T-cell (primary cell): ENCODE measurements around the gene C7orf57. TPM values are rescaled to one million over a fixed set of nuclear protein-coding genes. Genes with fewer than 3 reads are reported as not detected.

ENCODE experiments used
- ATAC-seq, 4 experiments: fragments of 200-7000 bp in 3 of 4; fragments of 150-1000 bp in 1 of 4; cut with Tn5 transposase; replicated peaks in 1 of 4; 1 replicate in 3 of 4; 2 replicates in 1 of 4; pipeline ENCODE4 v1.10.0; 2021; ENCODE audit warnings: moderate library complexity in 3 of 4, mild to moderate bottlenecking in 2 of 4, moderate number of reproducible peaks in 1 of 4
- CTCF ChIA-PET, 2 donors: fragments of 300-600 bp; sonication (Branson Sonifier 250); formaldehyde crosslinking; loops; one replicate each; lab custom pipeline; 2022; ENCODE audit warnings: antibody characterized with exemption in 2 of 2; lab: Charles Lee
- POLR2A ChIA-PET, 2 donors: fragments of 300-600 bp; sonication (Branson Sonifier 250); formaldehyde crosslinking; loops; one replicate each; lab custom pipeline; 2022; ENCODE audit warnings: antibody characterized with exemption in 2 of 2; lab: Charles Lee
- DNase-seq, 35 experiments: peaks; one replicate each; pipeline versions ENCODE4 v3.0.0 to v3.0.0-alpha.2; 2013 to 2023
- H3K27ac ChIP-seq: one replicate; pipeline ENCODE4 v1.5.1; 2013; ENCODE audit warnings: low read length
- H3K27me3 ChIP-seq, 2 experiments: replicated peaks in 1 of 2; 1 replicate in 1 of 2; 2 replicates in 1 of 2; pipeline versions ENCODE4 v1.6.1 to v1.7.0; 2013; ENCODE audit warnings: low read length in 1 of 2, mixed read lengths in 1 of 2; ENCODE audit not compliant: control insufficient read depth in 2 of 2, insufficient read depth in 2 of 2; ENCODE audit errors: extremely low read depth in 1 of 2
- H3K36me3 ChIP-seq, 2 donors: 1 replicate in 1 of 2; 2 replicates in 1 of 2; pipeline versions ENCODE4 v1.6.1 to v1.7.0; 2013; ENCODE audit warnings: low read length in 1 of 2; ENCODE audit not compliant: control insufficient read depth in 2 of 2, insufficient read depth in 1 of 2; ENCODE audit errors: extremely low read depth in 1 of 2
- H3K4me1 ChIP-seq, 2 experiments: 1 replicate in 1 of 2; 2 replicates in 1 of 2; pipeline versions ENCODE4 v1.6.1 to v1.7.0; 2013; ENCODE audit warnings: low read length in 2 of 2, mixed read lengths in 1 of 2; ENCODE audit not compliant: insufficient read depth in 2 of 2, control insufficient read depth in 1 of 2; ENCODE audit errors: extremely low read depth in 1 of 2
- H3K4me3 ChIP-seq, 2 donors: 1 replicate in 1 of 2; 2 replicates in 1 of 2; pipeline versions ENCODE4 v1.5.1 to v1.7.0; 2013; ENCODE audit warnings: mild to moderate bottlenecking in 2 of 2, low read length in 1 of 2, moderate library complexity in 1 of 2; ENCODE audit not compliant: control insufficient read depth in 1 of 2; ENCODE audit errors: extremely low read depth in 1 of 2
- H3K9me3 ChIP-seq: 2 replicates; pipeline ENCODE4 v1.7.0; 2013
- H3K27ac Mint-ChIP-seq, 2 donors: one replicate each; pipeline ENCODE4 v1.8.0; 2020 to 2021; ENCODE audit warnings: mild to moderate bottlenecking in 2 of 2, mixed read lengths in 2 of 2
- H3K27me3 Mint-ChIP-seq, 2 donors: one replicate each; pipeline ENCODE4 v1.8.0; 2021 to 2022; ENCODE audit warnings: mixed read lengths in 2 of 2
- H3K36me3 Mint-ChIP-seq: one replicate; pipeline ENCODE4 v1.8.0; 2021; ENCODE audit warnings: mixed read lengths
- H3K4me1 Mint-ChIP-seq, 3 donors: one replicate each; pipeline ENCODE4 v1.8.0; 2020 to 2022; ENCODE audit warnings: mixed read lengths in 3 of 3, mild to moderate bottlenecking in 1 of 3
- H3K4me3 Mint-ChIP-seq, 3 donors: one replicate each; pipeline ENCODE4 v1.8.0; 2020 to 2022; ENCODE audit warnings: mild to moderate bottlenecking in 3 of 3, mixed read lengths in 3 of 3, moderate library complexity in 3 of 3
- H3K9me3 Mint-ChIP-seq, 3 donors: one replicate each; pipeline ENCODE4 v1.8.0; 2020 to 2022; ENCODE audit warnings: mixed read lengths in 3 of 3
- WGBS: methylation state at CpG from one replicate; pipeline ENCODE4 v1.1.5; 2013; ENCODE audit warnings: missing lambda C conversion rate; ENCODE audit not compliant: insufficient coverage; 5-methylcytosine and 5-hydroxymethylcytosine counted together
- total RNA-seq, 35 experiments: library from RNA in 6 of 35; stranded (reverse) in 6 of 35; fragments of 120-200 nt in 1 of 35; gene quantifications; one replicate each; pipeline versions ENCODE4 v1.2.1 to v1.2.4 and lab custom pipeline; 2013 to 2026

C7orf57 gene
- total RNA-seq, 5 donors from 2014 or later (not counting 1 experiment from before 2014, with no cell fraction given), result 0.18 to 2.0 (median 0.44) TPM

- Histone ChIP-seq H3K27me3 (no peaks in the 10 kb centered on the region), H3K36me3 (peaks cover 7 to 39% of the 10 kb centered on the region in 2 donors), H3K9me3 (no peaks in the 10 kb centered on the region), H3K4me3 (no peak overlapping the region), H3K27ac (peak overlapping the region; percentile 58), H3K4me1 (peaks cover 2 to 10% of the 10 kb centered on the region in 2 experiments)
- WGBS, result 0% methylated on average over 2 of the region's 9 CpGs
- H3K27ac Mint-ChIP-seq, result peak overlapping the region; percentile 77 to 79
- no peaks in the 10 kb centered on the region for H3K27me3 Mint-ChIP-seq
- ChIA-PET POLR2A (interaction anchor here (0.5 to 0.7 kb wide), 3 partner anchors 119 to 150 kb away, joined by 3 to 4 read pairs (median 4); no protein-coding TSS in a partner anchor), CTCF (interaction anchor here (0.6 to 3.1 kb wide), 30 partner anchors 9 to 165 kb away, joined by 3 to 42 read pairs (median 4); partner anchors contain the start of genes PKD1L1 (in 1 of the 2) and UPP1 (in 1 of the 2))
- H3K36me3 Mint-ChIP-seq, result peaks cover 26% of the 10 kb centered on the region
- no peaks in the 10 kb centered on the region for H3K9me3 Mint-ChIP-seq
- H3K4me1 Mint-ChIP-seq, result peaks cover 12 to 14% (median 14%) of the 10 kb centered on the region in 3 donors
- DNase-seq, result peak; percentile 70 to 94 (median 84)
- peak overlapping the region in 1 of 3 donors; percentile 9 for H3K4me3 Mint-ChIP-seq
- peak; percentile 84 to 93 (median 89) for ATAC-seq
Observed at GRCh38 chr7:48109848-48110663, 74.7 kb downstream of the C7orf57 start.

DNA sequence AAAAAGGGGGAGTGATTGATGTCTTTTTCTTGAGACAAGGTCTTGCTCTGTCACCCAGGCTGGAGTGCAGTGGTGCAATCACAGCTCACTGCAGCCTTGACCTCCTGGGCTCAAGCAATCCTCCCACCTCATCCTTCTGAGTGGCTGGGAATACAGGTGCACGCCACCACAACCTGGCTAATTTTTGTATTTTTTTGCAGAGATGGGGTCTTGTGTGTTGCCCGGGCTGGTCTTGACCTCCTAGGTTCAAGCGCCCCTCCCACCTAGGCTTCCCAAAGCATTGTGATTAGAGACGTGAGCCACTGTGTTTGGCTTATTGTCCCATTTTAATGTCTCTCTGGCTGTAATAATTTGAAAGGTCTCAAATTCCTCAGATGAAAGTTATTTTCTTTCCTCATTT is 75.5 kb downstream of the C7orf57 start:
- CTCF ChIA-PET, result interaction anchor here (0.6 to 3.1 kb wide), 27 partner anchors 9 to 166 kb away, joined by 3 to 42 read pairs (median 4); partner anchors contain the start of genes PKD1L1 (in 1 of the 2) and UPP1 (in 1 of the 2)
- Histone ChIP-seq H3K9me3 (no peaks in the 10 kb centered on the region), H3K27me3 (no peaks in the 10 kb centered on the region), H3K4me3 (no peak overlapping the region), H3K4me1 (peaks cover 2 to 10% of the 10 kb centered on the region in 2 experiments), H3K27ac (no peak overlapping the region), H3K36me3 (peaks cover 5 to 31% of the 10 kb centered on the region in 2 donors)
- Mint-ChIP-seq H3K4me1 (peaks cover 12 to 14% (median 14%) of the 10 kb centered on the region in 3 donors), H3K36me3 (peaks cover 20% of the 10 kb centered on the region), H3K4me3 (no peak overlapping the region), H3K27ac (peak overlapping the region; percentile 26 to 79), H3K27me3 (no peaks in the 10 kb centered on the region), H3K9me3 (no peaks in the 10 kb centered on the region)
- ATAC-seq (no peak), DNase-seq (no peak)
- POLR2A ChIA-PET, result interaction anchor here in 1 of 2 donors (0.7 kb wide), 1 partner anchor 120 kb away, joined by 4 read pairs; no protein-coding TSS in a partner anchor
- no CpG with 5 or more reads among the region's 4 CpGs for WGBS

Other genes starting within 250 kb of the C7orf57 start
- under 1 TPM; 0.30 to 0.76 (median 0.38) TPM for gene PKD1L1, start 87.1 kb upstream of the C7orf57 start, total RNA-seq
- 10 to 100 TPM; 56.9 to 71.0 (median 59.4) TPM for gene HUS1, start 55.9 kb upstream of the C7orf57 start, total RNA-seq
- under 1 TPM in 3 of 5 donors, not detected in 2; 0.55 to 0.90 (median 0.59) TPM for gene SUN3, start 6.4 kb upstream of the C7orf57 start, total RNA-seq
- 100 to 1,000 TPM in 3 of 5 donors, 10 to 100 TPM in 2; 77.7 to 227 (median 177) TPM for gene UPP1, start 53.7 kb downstream of the C7orf57 start, total RNA-seq
- gene ABCA13, start 135.9 kb downstream of the C7orf57 start, total RNA-seq, result under 1 TPM in 1 of 5 donors, not detected in 4; 0.22 TPM